CD14-positive monocyte (primary cell): ENCODE results near the gene SPECC1L. TPM values are rescaled to one million over a fixed set of nuclear protein-coding genes. Genes with fewer than 3 reads are reported as not detected.

ENCODE experiments used
- DNase-seq, 3 donors: peaks; one replicate each; pipeline ENCODE4 v3.0.0-alpha.2; 2011 to 2022
- H2AFZ ChIP-seq: 2 replicates; pipeline ENCODE4 v1.6.0; 2012; ENCODE audit warnings: mild to moderate bottlenecking, low read depth, low read length, inconsistent platforms; ENCODE audit not compliant: insufficient read depth, poor library complexity, severe bottlenecking
- H3K27ac ChIP-seq, 2 donors: 1 replicate in 1 of 2; 2 replicates in 1 of 2; pipeline ENCODE4 v1.5.1; 2012 to 2013; ENCODE audit warnings: low read length in 2 of 2, control low read depth in 1 of 2, inconsistent platforms in 1 of 2, low read depth in 1 of 2, mild to moderate bottlenecking in 1 of 2
- H3K27me3 ChIP-seq, 2 donors: one replicate each; pipeline versions ENCODE4 v1.6.0 to v1.6.1; 2011 to 2013; ENCODE audit warnings: low read length in 2 of 2; ENCODE audit not compliant: control insufficient read depth in 2 of 2, insufficient read depth in 2 of 2
- H3K36me3 ChIP-seq, 2 donors: replicated peaks in 1 of 2; 1 replicate in 1 of 2; 2 replicates in 1 of 2; pipeline versions ENCODE4 v1.5.1 to v1.6.1; 2012 to 2013; ENCODE audit warnings: low read length in 2 of 2, control low read depth in 1 of 2, inconsistent platforms in 1 of 2, mild to moderate bottlenecking in 1 of 2; ENCODE audit not compliant: insufficient read depth in 2 of 2, control insufficient read depth in 1 of 2
- H3K4me1 ChIP-seq, 2 donors: 1 replicate in 1 of 2; 2 replicates in 1 of 2; pipeline versions ENCODE4 v1.5.1 to v1.6.1; 2012 to 2013; ENCODE audit warnings: low read length in 2 of 2, control low read depth in 1 of 2, inconsistent platforms in 1 of 2, mild to moderate bottlenecking in 1 of 2, moderate library complexity in 1 of 2; ENCODE audit not compliant: insufficient read depth in 2 of 2, control insufficient read depth in 1 of 2
- H3K4me2 ChIP-seq: replicated peaks from 2 replicates; pipeline ENCODE3; 2012; ENCODE audit warnings: low read length, moderate library complexity, mild to moderate bottlenecking; ENCODE audit not compliant: poor library complexity, severe bottlenecking; ENCODE audit errors: extremely low read depth
- H3K4me3 ChIP-seq, 3 experiments: fragments of 200-600 bp in 1 of 3; sonication (generic) in 1 of 3; replicated peaks in 1 of 3; 1 replicate in 2 of 3; 2 replicates in 1 of 3; pipeline ENCODE4 v1.5.1; 2011 to 2013; ENCODE audit warnings: low read length in 3 of 3, mild to moderate bottlenecking in 3 of 3, control low read depth in 2 of 3, low read depth in 2 of 3, inconsistent platforms in 1 of 3, moderate library complexity in 1 of 3
- H3K79me2 ChIP-seq: 2 replicates; pipeline ENCODE4 v1.6.0; 2012; ENCODE audit warnings: mild to moderate bottlenecking, control low read depth, inconsistent platforms, low read length, moderate library complexity; ENCODE audit not compliant: insufficient read depth
- H3K9ac ChIP-seq: 2 replicates; pipeline ENCODE4 v1.6.0; 2017; ENCODE audit warnings: low read length, mild to moderate bottlenecking; ENCODE audit not compliant: insufficient read depth, poor library complexity, severe bottlenecking
- H3K9me3 ChIP-seq, 2 donors: replicated peaks in 1 of 2; 1 replicate in 1 of 2; 2 replicates in 1 of 2; pipeline versions ENCODE4 v1.5.1 to v1.6.1; 2012 to 2013; ENCODE audit warnings: low read length in 2 of 2, control low read depth in 1 of 2; ENCODE audit not compliant: control insufficient read depth in 1 of 2, insufficient read depth in 1 of 2
- H4K20me1 ChIP-seq: 2 replicates; pipeline ENCODE4 v1.6.0; 2012; ENCODE audit warnings: mild to moderate bottlenecking, low read length, control low read depth, moderate library complexity; ENCODE audit not compliant: insufficient read depth
- H3K27ac Mint-ChIP-seq, 7 donors: one replicate each; pipeline ENCODE4 v1.8.0; 2020; ENCODE audit warnings: mild to moderate bottlenecking in 7 of 7, mixed read lengths in 7 of 7, moderate library complexity in 6 of 7, inconsistent platforms in 2 of 7
- H3K27me3 Mint-ChIP-seq, 3 donors: one replicate each; pipeline ENCODE4 v1.8.0; 2021 to 2022; ENCODE audit warnings: low read depth in 3 of 3, mild to moderate bottlenecking in 3 of 3, mixed read lengths in 3 of 3, moderate library complexity in 3 of 3, inconsistent platforms in 1 of 3
- H3K36me3 Mint-ChIP-seq, 2 donors: one replicate each; pipeline ENCODE4 v1.8.0; 2020; ENCODE audit warnings: mixed read lengths in 2 of 2, inconsistent platforms in 1 of 2, mild to moderate bottlenecking in 1 of 2
- H3K4me1 Mint-ChIP-seq: one replicate; pipeline ENCODE4 v1.8.0; 2020; ENCODE audit warnings: mild to moderate bottlenecking, mixed read lengths
- H3K4me3 Mint-ChIP-seq, 2 donors: one replicate each; pipeline ENCODE4 v1.8.0; 2020; ENCODE audit warnings: mild to moderate bottlenecking in 2 of 2, mixed read lengths in 2 of 2, moderate library complexity in 1 of 2
- H3K9me3 Mint-ChIP-seq, 7 donors: one replicate each; pipeline ENCODE4 v1.8.0; 2020 to 2022; ENCODE audit warnings: mixed read lengths in 7 of 7, mild to moderate bottlenecking in 6 of 7, moderate library complexity in 6 of 7, inconsistent platforms in 2 of 7
- CTCF ChIP-seq: fragments of 200-600 bp; IDR thresholded peaks from one replicate; pipeline ENCODE4 v1.8.0; 2022; ENCODE audit warnings: antibody characterized with exemption, mild to moderate bottlenecking
- WGBS: methylation state at CpG from one replicate; pipeline ENCODE4 v1.1.5; 2013; ENCODE audit warnings: missing lambda C conversion rate; ENCODE audit not compliant: insufficient coverage; 5-methylcytosine and 5-hydroxymethylcytosine counted together
- intact Hi-C, 2 donors: fragments of 100-400 bp; cut with micrococcal nuclease; formaldehyde crosslinking; loops; one replicate each; pipeline versions ENCODE4 v1.15.0 to v1.15.1; 2023
- polyA plus RNA-seq, 3 donors: library from polyadenylated mRNA; depleted of rRNA in 1 of 3; unstranded in 2 of 3; stranded (reverse) in 1 of 3; fragments of 300-500 nt in 2 of 3; fragments of >200 nt in 1 of 3; fragmentation: Illumina TruSeq in 2 of 3; gene quantifications; 1 replicate in 2 of 3; 2 replicates in 1 of 3; pipeline ENCODE4 v1.2.3, GENCODE V29; 2012 to 2021

SPECC1L gene
- polyA plus RNA-seq, 3 donors, result 2.5 to 7.2 (median 4.9) TPM

DNA sequence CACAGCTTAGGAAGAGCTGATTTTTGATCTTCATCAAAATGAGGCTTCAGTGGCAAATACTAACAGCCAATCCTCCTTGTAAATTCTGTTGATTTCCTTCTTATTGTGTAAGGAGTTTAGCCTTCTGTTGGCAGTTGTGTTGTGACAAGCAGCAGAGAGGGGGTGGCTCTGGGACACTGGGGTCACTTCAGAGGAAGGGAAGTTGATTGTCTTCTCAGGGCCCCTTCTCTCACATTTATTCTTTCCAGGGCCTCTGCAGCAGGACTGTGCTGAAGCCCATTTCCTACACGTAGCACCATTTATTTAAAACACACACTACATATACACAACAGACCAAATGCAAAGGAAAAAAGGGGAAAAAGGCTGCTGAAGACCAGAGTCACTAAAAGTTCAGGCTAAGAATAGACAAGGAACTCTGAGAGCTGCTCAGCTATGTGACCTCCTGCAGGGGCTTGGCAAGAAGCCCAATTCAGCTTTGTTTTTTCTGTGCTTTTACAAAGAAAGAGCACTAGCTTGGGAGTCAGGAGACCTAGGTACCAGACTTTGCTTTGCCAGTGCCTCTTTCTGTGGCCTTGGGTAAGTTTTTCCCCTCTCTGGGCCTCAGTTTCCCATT lies 196.2 kb downstream of the SPECC1L start:
- no peak for DNase-seq
- Histone ChIP-seq H3K27me3 (no peaks in the 10 kb centered on the region), H3K4me3 (peak overlapping the region in 1 of 3 experiments; percentile 48), H4K20me1 (no peaks in the 10 kb centered on the region), H3K4me1 (peaks cover 48 to 64% of the 10 kb centered on the region in 2 donors), H3K79me2 (no peaks in the 10 kb centered on the region), H2AFZ (no peak overlapping the region), H3K36me3 (no peaks in the 10 kb centered on the region), H3K4me2 (peak overlapping the region; percentile 52), H3K9ac (peak overlapping the region; percentile 2), H3K9me3 (no peaks in the 10 kb centered on the region), H3K27ac (peak overlapping the region; percentile 37 to 58)
- WGBS, result no CpG with 5 or more reads among the region's 1 CpG
- H3K9me3 Mint-ChIP-seq, result peaks cover 0 to 3% (median 0%) of the 10 kb centered on the region in 7 donors
- no peaks in the 10 kb centered on the region for H3K27me3 Mint-ChIP-seq
- intact Hi-C loops, result loop anchor here in 1 of 2 donors (5.0 kb wide), 1 partner anchor 35 kb away; no protein-coding TSS in a partner anchor
- peak overlapping the region; percentile 64 to 91 (median 79) for H3K27ac Mint-ChIP-seq
- H3K4me1 Mint-ChIP-seq, result peaks cover 57% of the 10 kb centered on the region
- peak overlapping the region; percentile 37 to 72 for H3K4me3 Mint-ChIP-seq
- TF ChIP-seq CTCF, result no peak
- peaks cover 0 to 2% of the 10 kb centered on the region in 2 donors for H3K36me3 Mint-ChIP-seq

DNA sequence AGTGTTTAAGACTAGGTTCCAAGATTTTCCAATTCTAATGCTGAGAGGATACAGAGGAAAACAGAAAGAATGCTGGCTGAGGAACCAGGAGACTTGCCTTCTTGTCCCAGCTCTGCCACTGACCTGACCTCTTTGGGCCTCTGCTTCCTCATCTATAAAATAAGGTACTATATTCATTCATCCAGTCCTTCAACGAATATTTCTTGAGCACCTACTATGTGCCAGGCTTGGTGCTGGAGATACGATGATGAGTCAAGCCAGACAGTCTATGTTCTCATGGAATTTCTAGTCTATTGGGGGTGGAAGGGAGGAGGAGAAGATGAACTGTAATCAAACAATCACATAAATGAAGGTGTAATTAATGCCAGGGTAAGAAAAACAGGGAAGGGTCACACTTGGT lies 196.7 kb downstream of the SPECC1L start:
- no peak overlapping the region for H3K9ac ChIP-seq
- H3K4me3 ChIP-seq, result peak overlapping the region in 1 of 3 experiments; percentile 48
- Mint-ChIP-seq H3K27ac (peak overlapping the region; percentile 53 to 91 (median 79)), H3K27me3 (no peaks in the 10 kb centered on the region), H3K36me3 (no peaks in the 10 kb centered on the region), H3K4me1 (peaks cover 57% of the 10 kb centered on the region), H3K9me3 (peaks cover 0 to 3% (median 0%) of the 10 kb centered on the region in 7 donors), H3K4me3 (peak overlapping the region; percentile 37 to 72)
- intact Hi-C loops, result loop anchor here in 1 of 2 donors (5.0 kb wide), 1 partner anchor 35 kb away; no protein-coding TSS in a partner anchor
- no peaks in the 10 kb centered on the region for H3K9me3 ChIP-seq
- H3K4me2 ChIP-seq, result peak overlapping the region; percentile 52
- TF ChIP-seq CTCF, result no peak
- peak overlapping the region; percentile 37 to 58 for H3K27ac ChIP-seq
- no peaks in the 10 kb centered on the region for H3K27me3 ChIP-seq
- no peaks in the 10 kb centered on the region for H3K36me3 ChIP-seq
- no peaks in the 10 kb centered on the region for H4K20me1 ChIP-seq
- WGBS, result no CpG with 5 or more reads among the region's 2 CpGs
- H3K4me1 ChIP-seq, result peaks cover 47 to 63% of the 10 kb centered on the region in 2 donors
- no peak for DNase-seq
- no peaks in the 10 kb centered on the region for H3K79me2 ChIP-seq
- H2AFZ ChIP-seq, result no peak overlapping the region

Other genes with a start within 250 kb of the SPECC1L start
- under 1 TPM in 1 of 3 donors, not detected in 2; 0.56 TPM for gene SUSD2, start 89.3 kb upstream of the SPECC1L start, polyA plus RNA-seq
- gene GGT5, start 25.7 kb upstream of the SPECC1L start, polyA plus RNA-seq, result under 1 TPM in 2 of 3 donors, not detected in 1; 0.26 to 0.41 TPM
- gene ADORA2A, start 156.8 kb downstream of the SPECC1L start, polyA plus RNA-seq, result 10 to 100 TPM in 1 of 3 donors, 1 to 10 TPM in 2; 5.8 to 10.2 (median 6.5) TPM
- under 1 TPM in 2 of 3 donors, not detected in 1; 0.13 to 0.17 TPM for gene UPB1, start 224.5 kb downstream of the SPECC1L start, polyA plus RNA-seq